ENCODE measurements around the gene ASTL. TPM values are rescaled to one million over a fixed set of nuclear protein-coding genes. Genes with fewer than 3 reads are reported as not detected.

ASTL gene
- total and polyA plus RNA-seq, 2 of the 13 experiments (the other 11 are each of a cell fraction or from before 2014, with no cell fraction given) = not detected

DNA sequence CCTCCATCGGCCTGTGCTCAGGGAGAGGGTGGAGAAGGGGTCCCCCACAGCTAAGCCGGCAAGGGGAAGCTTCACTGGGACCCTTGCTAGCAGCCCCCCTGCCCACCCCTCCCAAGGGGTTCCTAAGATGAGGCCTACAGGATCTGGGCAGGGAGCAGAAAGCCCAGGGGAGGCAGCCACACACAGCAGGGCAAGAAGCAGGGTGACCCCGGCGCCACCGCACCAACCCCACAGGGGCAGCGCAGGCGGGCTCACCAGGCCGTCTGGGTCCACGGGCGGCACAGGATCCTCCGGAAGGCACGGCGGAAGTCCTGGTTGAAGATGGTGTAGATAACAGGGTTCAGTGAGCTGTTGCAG is 23.8 kb downstream of the ASTL start:
- H3K9me3 ChIP-seq (ENCODE audit: low read length) = no peaks in the 10 kb centered on the region
- H3K27me3 ChIP-seq (ENCODE audit: control insufficient read depth in 1 of 2, insufficient read depth in 2 of 2, low read length in 2 of 2) = peaks cover 19 to 46% of the 10 kb centered on the region in 2 experiments; a peak in 4 of 5 replicates
- DNase-seq (ENCODE audit: low spot score) (no peak), ATAC-seq (no peak), FAIRE-seq (no peak)
- no peaks in the 10 kb centered on the region for H3K79me2 ChIP-seq (ENCODE audit: insufficient read depth, low read length)
- H3K27ac ChIP-seq (ENCODE audit: extremely low read length, insufficient read depth, low read length) = no peak overlapping the region
- no peaks in the 10 kb centered on the region for H3K36me3 ChIP-seq (replicated peaks in 1 of 2; ENCODE audit: control insufficient read depth in 1 of 2, insufficient read depth in 2 of 2, low read length in 2 of 2)
- WGBS (ENCODE audit: low lambda C conversion rate) = 66% methylated on average over 12 of the region's 13 CpGs
- H3K4me2 ChIP-seq (ENCODE audit: low read depth, low read length) = no peak overlapping the region
- no peaks in the 10 kb centered on the region for H4K20me1 ChIP-seq (ENCODE audit: insufficient read depth, low read length)
- POLR2A ChIA-PET = no interaction called here
- BruUV-seq (replicated peaks) = no TSS peak
- no peak for TF ChIP-seq ZNF816 (CRISPR knock-in tag; IDR thresholded peaks at IDR 0.05; ENCODE audit: borderline replicate concordance)
- TF ChIP-seq ZBTB20 (CRISPR knock-in tag; IDR thresholded peaks at IDR 0.05; ENCODE audit: borderline replicate concordance, low read depth) = no peak
- TF ChIP-seq KDM4B (CRISPR knock-in tag; IDR thresholded peaks at IDR 0.05) = no peak
- no peak for TF ChIP-seq ZNF33B (CRISPR knock-in tag; IDR thresholded peaks at IDR 0.05)
- CTCF ChIA-PET (ENCODE audit: low intra/inter-chr PET ratio, low total read pairs) = no interaction called here
- no peak overlapping the region for H2AFZ ChIP-seq (ENCODE audit: low read length)
- no peak overlapping the region for H3K4me3 ChIP-seq (replicated peaks in 1 of 3; ENCODE audit: insufficient read depth in 1 of 3, low read depth in 2 of 3, low read length in 3 of 3)
- intact Hi-C loops (cut with micrococcal nuclease; ENCODE audit: unreplicated experiment) (loop anchor here (10.0 kb wide), 2 partner anchors 50 to 90 kb away; no protein-coding TSS in a partner anchor), in situ Hi-C loops (cut with HindIII; ENCODE audit: extremely low pct_ligation_motif_present, low pct_unique_long_range_greater_than_20kb) (loop anchor here (25.0 kb wide), 2 partner anchors 102 to 277 kb away; no protein-coding TSS in a partner anchor)
- no peak overlapping the region for H3K9ac ChIP-seq (ENCODE audit: insufficient read depth, low read depth, low read length)
- peaks cover 10% of the 10 kb centered on the region for H3K4me1 ChIP-seq (ENCODE audit: insufficient read depth, low read length)

DNA sequence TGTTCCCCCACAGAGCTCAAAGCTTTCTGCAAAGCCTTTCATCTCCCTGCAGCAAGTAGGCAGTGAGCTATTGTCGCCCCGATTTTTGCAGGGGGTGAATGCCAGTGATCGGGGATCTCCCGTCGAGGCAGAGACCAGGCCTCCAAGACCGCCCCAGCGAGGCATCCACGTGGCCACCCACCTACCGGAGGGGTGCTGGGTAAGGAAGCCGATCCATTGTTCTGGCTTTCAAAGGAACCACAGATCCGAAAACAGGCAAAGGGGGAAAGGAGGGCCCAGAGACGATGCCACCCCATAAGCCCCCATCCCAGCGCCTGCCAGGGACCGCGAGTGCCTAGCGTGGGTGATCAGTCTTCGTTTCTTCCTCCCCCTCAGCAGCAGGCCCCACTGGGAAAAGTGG is 24.4 kb downstream of the ASTL start:
- Histone ChIP-seq H3K9me3 (ENCODE audit: low read length) (no peaks in the 10 kb centered on the region), H3K4me3 (replicated peaks in 1 of 3; ENCODE audit: insufficient read depth in 1 of 3, low read depth in 2 of 3, low read length in 3 of 3) (no peak overlapping the region), H3K36me3 (replicated peaks in 1 of 2; ENCODE audit: control insufficient read depth in 1 of 2, insufficient read depth in 2 of 2, low read length in 2 of 2) (no peaks in the 10 kb centered on the region), H3K27ac (ENCODE audit: extremely low read length, insufficient read depth, low read length) (no peak overlapping the region), H2AFZ (ENCODE audit: low read length) (no peak overlapping the region), H3K9ac (ENCODE audit: insufficient read depth, low read depth, low read length) (no peak overlapping the region), H4K20me1 (ENCODE audit: insufficient read depth, low read length) (no peaks in the 10 kb centered on the region), H3K27me3 (ENCODE audit: control insufficient read depth in 1 of 2, insufficient read depth in 2 of 2, low read length in 2 of 2) (peaks cover 17 to 40% of the 10 kb centered on the region in 2 experiments; a peak in 4 of 5 replicates), H3K79me2 (ENCODE audit: insufficient read depth, low read length) (no peaks in the 10 kb centered on the region), H3K4me1 (ENCODE audit: insufficient read depth, low read length) (peaks cover 16% of the 10 kb centered on the region), H3K4me2 (ENCODE audit: low read depth, low read length) (no peak overlapping the region)
- intact Hi-C loops (cut with micrococcal nuclease; ENCODE audit: unreplicated experiment) = loop anchor here (10.0 kb wide), 2 partner anchors 49 to 89 kb away; no protein-coding TSS in a partner anchor
- ChIA-PET CTCF (ENCODE audit: low intra/inter-chr PET ratio, low total read pairs) (no interaction called here), POLR2A (no interaction called here)
- FAIRE-seq = no peak
- in situ Hi-C loops (cut with HindIII; ENCODE audit: extremely low pct_ligation_motif_present, low pct_unique_long_range_greater_than_20kb) = loop anchor here (25.0 kb wide), 2 partner anchors 102 to 277 kb away; no protein-coding TSS in a partner anchor
- 66% methylated on average over 17 of the region's 17 CpGs for WGBS (ENCODE audit: low lambda C conversion rate)
- TF ChIP-seq ZNF160 (CRISPR knock-in tag; IDR thresholded peaks at IDR 0.05) (no peak), NKX3-1 (CRISPR knock-in tag; IDR thresholded peaks at IDR 0.05) (no peak), ZFYVE20 (CRISPR knock-in tag; IDR thresholded peaks at IDR 0.05; ENCODE audit: borderline replicate concordance, low read depth) (no peak), ARID2 (CRISPR knock-in tag; IDR thresholded peaks at IDR 0.05; ENCODE audit: borderline replicate concordance) (no peak), POLR2A (IDR thresholded peaks at IDR 0.05; ENCODE audit: insufficient read depth in 1 of 2, low read depth in 2 of 2, low read length in 2 of 2) (no peak), ZNF530 (CRISPR knock-in tag; IDR thresholded peaks at IDR 0.05; ENCODE audit: low read depth) (no peak)
- TF ChIP-seq, protein P1, sequence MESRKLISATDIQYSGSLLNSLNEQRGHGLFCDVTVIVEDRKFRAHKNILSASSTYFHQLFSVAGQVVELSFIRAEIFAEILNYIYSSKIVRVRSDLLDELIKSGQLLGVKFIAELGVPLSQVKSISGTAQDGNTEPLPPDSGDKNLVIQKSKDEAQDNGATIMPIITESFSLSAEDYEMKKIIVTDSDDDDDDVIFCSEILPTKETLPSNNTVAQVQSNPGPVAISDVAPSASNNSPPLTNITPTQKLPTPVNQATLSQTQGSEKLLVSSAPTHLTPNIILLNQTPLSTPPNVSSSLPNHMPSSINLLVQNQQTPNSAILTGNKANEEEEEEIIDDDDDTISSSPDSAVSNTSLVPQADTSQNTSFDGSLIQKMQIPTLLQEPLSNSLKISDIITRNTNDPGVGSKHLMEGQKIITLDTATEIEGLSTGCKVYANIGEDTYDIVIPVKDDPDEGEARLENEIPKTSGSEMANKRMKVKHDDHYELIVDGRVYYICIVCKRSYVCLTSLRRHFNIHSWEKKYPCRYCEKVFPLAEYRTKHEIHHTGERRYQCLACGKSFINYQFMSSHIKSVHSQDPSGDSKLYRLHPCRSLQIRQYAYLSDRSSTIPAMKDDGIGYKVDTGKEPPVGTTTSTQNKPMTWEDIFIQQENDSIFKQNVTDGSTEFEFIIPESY (CRISPR knock-in tag; IDR thresholded peaks at IDR 0.05) = no peak
- TF ChIP-seq, protein P2, sequence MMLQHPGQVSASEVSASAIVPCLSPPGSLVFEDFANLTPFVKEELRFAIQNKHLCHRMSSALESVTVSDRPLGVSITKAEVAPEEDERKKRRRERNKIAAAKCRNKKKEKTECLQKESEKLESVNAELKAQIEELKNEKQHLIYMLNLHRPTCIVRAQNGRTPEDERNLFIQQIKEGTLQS (CRISPR knock-in tag; IDR thresholded peaks at IDR 0.05) = no peak
- ATAC-seq = no peak
- DNase-seq (ENCODE audit: low spot score) = no peak
- BruUV-seq (replicated peaks) = no TSS peak
